Measurements from ENCODE around the gene ORM1. TPM values are rescaled to one million over a fixed set of nuclear protein-coding genes. Genes with fewer than 3 reads are reported as not detected.
"Not testable (repeated sequence)": the region's sequence is repeated elsewhere in the genome, so short reads cannot be mapped to it uniquely, and the experiment has no call there.

ORM1 gene
- total RNA-seq, 1 donor from 2014 or later = 9.2 TPM

GRCh38 chr9:114316605-114317230, 6.2 kb upstream of the ORM1 start:
- Histone ChIP-seq H3K36me3 (no peaks in the 10 kb centered on the region), H3K4me3 (no peak overlapping the region), H3K27me3 (ENCODE audit: low read depth) (no peaks in the 10 kb centered on the region), H3K4me1 (peaks cover 5% of the 10 kb centered on the region), H3K9me3 (no peaks in the 10 kb centered on the region), H3K27ac (no peak overlapping the region)
- TF ChIP-seq CTCF (IDR thresholded peaks at IDR 0.05) = no peak
- no peak for DNase-seq
- no peak for ATAC-seq
- intact Hi-C loops (cut with DNase I) = no loop called here

DNA sequence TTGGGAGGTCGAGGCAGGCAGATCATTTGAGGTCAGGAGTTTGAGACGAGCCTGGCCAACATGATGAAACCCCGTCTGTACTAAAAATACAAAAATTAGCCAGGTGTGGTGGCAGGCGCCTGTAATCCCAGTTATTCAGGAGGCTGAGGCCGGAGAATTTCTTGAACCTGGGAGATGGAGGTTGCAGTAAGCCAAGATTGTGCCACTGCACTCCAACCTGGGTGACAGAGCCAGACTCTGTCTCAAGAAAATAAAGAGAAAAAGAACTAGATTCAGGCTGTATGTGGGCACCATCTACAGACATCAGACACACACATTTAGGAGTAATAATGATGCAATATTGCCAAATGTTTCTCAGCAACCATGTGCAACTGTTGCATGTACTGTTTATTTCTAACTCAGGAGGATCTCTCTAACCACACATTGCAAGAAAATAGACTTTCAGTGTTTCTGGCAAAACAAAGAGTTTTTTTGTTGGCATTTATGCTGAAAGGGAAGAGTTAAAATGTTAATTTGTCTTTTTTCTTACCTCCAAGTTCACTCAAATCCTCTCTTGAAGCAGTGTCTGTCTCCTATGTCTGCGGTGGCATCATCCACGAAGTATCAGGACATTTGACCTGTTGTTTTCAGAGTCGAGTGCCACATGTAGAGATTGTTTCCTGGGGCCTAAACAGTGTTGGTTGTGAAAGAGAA, 5.1 kb upstream of the ORM1 start:
- peaks cover 5% of the 10 kb centered on the region for H3K4me1 ChIP-seq
- intact Hi-C loops (cut with DNase I) = no loop called here

DNA sequence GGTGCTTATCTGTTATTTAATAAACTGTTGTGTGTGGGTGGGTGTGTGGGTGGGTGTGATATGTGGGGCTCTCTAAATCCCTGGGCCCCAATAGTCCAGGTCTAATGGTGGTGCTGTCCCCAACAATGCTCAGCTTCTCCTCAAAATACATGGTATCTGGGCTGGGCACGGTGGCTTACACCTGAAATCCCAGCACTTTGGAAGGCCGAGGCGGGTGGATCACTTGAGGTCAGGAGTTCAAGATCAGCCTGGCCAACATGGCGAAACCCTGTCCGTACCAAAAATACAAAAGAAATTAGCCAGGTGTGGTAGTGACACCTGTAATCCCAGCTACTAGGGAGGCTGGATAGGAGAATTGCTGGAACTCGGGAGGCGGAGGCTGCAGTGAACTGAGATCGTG, 4.5 kb upstream of the ORM1 start:
- no peak for TF ChIP-seq CTCF (IDR thresholded peaks at IDR 0.05)

More for the DNA sequence above, 5.1 kb upstream of the ORM1 start:
- DNase-seq (no peak), ATAC-seq (no peak)
- H3K4me3 ChIP-seq = no peak overlapping the region
- no peaks in the 10 kb centered on the region for H3K27me3 ChIP-seq (ENCODE audit: low read depth)
- no peaks in the 10 kb centered on the region for H3K9me3 ChIP-seq
- no peak overlapping the region for H3K27ac ChIP-seq
- TF ChIP-seq CTCF (IDR thresholded peaks at IDR 0.05) = no peak
- H3K36me3 ChIP-seq = no peaks in the 10 kb centered on the region

DNA sequence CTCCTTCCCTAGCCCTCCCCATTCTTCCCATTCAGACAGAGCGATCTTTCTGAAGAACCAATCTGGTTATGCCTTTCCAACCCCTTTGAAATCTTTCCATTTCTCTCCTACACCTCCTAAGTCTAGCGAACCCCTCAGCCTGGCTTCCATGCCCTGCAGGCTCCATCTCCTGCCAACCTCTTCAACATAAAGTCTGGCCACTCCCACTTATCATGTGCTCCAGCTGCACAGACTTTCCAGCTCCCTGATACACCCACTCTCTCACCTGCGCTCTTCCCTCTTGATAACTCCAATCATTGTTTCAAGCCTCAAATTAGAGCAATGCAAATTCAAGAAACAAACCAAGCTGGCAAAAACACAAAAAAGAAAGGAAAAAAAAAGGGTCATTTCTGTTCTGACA, 3.8 kb upstream of the ORM1 start:
- intact Hi-C loops (cut with DNase I) = no loop called here
- ATAC-seq (no peak), DNase-seq (no peak)
- no peak for TF ChIP-seq CTCF (IDR thresholded peaks at IDR 0.05)
- H3K4me3 ChIP-seq = no peak overlapping the region
- no peaks in the 10 kb centered on the region for H3K36me3 ChIP-seq
- H3K4me1 ChIP-seq = peaks cover 5% of the 10 kb centered on the region
- H3K27me3 ChIP-seq (ENCODE audit: low read depth) = no peaks in the 10 kb centered on the region
- no peak overlapping the region for H3K27ac ChIP-seq
- H3K9me3 ChIP-seq = no peaks in the 10 kb centered on the region

More for the DNA sequence above, 4.5 kb upstream of the ORM1 start:
- intact Hi-C loops (cut with DNase I) = no loop called here
- ATAC-seq (no peak), DNase-seq (no peak)
- H3K4me1 ChIP-seq = peaks cover 5% of the 10 kb centered on the region
- no peaks in the 10 kb centered on the region for H3K27me3 ChIP-seq (ENCODE audit: low read depth)
- no peaks in the 10 kb centered on the region for H3K9me3 ChIP-seq
- no peaks in the 10 kb centered on the region for H3K36me3 ChIP-seq
- H3K4me3 ChIP-seq = no peak overlapping the region
- H3K27ac ChIP-seq = no peak overlapping the region

- intact Hi-C loops (cut with DNase I); H3K27ac ChIP-seq: not testable (repeated sequence)
These were observed 2.2 kb upstream of the ORM1 start for GRCh38 chr9:114320710-114321109.

DNA sequence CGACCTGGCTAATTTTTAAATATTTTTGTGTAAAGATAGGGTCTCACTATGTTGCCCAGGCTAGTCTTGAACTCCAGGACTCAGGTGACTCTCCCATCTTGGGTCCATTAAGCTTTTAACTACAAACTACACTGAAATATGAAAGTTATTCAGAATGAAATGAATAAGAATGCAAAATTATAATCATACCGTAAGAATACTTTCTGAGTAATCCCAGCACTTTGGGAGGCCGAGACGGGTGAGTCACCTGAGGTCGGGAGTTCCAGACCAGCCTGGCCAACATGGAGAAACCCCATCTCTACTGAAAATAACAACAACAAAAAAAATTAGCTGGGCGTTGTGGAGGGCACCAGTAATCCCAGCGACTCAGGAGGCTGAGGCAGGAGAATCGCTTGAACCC, 1.1 kb upstream of the ORM1 start:
- Histone ChIP-seq H3K27me3 (ENCODE audit: low read depth) (no peaks in the 10 kb centered on the region), H3K27ac (no peak overlapping the region), H3K9me3 (no peaks in the 10 kb centered on the region), H3K4me3 (no peak overlapping the region), H3K36me3 (no peaks in the 10 kb centered on the region), H3K4me1 (peaks cover 5% of the 10 kb centered on the region)
- no peak for TF ChIP-seq CTCF (IDR thresholded peaks at IDR 0.05)
- DNase-seq (no peak), ATAC-seq (no peak)
- intact Hi-C loops (cut with DNase I) = no loop called here

More at GRCh38 chr9:114320710-114321109, 2.2 kb upstream of the ORM1 start:
- not testable (repeated sequence) for ATAC-seq; H3K9me3 ChIP-seq; H3K4me1 ChIP-seq; H3K4me3 ChIP-seq; H3K27me3 ChIP-seq (ENCODE audit: low read depth); H3K36me3 ChIP-seq
- DNase-seq = peak; percentile 43

DNA sequence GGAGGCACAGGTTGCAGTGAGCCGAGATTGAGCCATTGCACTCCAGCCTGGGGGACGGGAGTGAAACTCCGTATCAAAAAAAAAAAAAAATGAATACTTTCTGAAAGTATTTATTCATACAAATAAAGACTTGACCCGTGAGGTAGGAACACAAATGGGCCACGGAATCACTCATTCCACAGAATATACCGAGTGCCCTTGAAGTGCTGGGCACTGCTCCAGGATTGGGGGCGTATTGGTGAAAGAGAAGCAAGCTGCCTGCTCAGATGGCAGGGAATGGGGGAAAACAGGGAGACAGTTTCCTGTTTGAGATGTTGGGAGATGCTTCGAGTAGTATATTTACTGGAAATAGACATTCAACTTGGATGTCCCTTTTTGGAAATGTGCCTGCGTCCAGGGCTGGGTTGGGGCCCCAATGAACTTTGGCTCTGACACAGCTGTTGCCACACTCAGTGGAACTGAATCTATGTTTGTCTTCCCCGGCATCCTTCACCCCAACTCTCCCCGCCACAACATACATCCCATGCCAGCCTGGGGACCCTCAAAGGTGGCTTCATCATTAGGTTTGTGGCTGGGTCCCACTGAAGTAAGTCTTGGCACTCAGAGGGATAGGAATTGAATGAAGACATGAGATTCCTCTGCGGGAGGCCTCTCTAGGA, 609 bp upstream of the ORM1 start:
- ATAC-seq; H3K9me3 ChIP-seq; H3K36me3 ChIP-seq; H3K27ac ChIP-seq; intact Hi-C loops (cut with DNase I); H3K4me3 ChIP-seq; H3K4me1 ChIP-seq; H3K27me3 ChIP-seq (ENCODE audit: low read depth): not testable (repeated sequence)
- DNase-seq = peak; percentile 44

GRCh38 chr9:114323849-114324248, 951 bp downstream of the ORM1 start:
- H3K27me3 ChIP-seq (ENCODE audit: low read depth); H3K27ac ChIP-seq; H3K4me1 ChIP-seq; DNase-seq; intact Hi-C loops (cut with DNase I); H3K9me3 ChIP-seq; H3K36me3 ChIP-seq; H3K4me3 ChIP-seq; ATAC-seq: not testable (repeated sequence)
